NCI-H524 treated with DMSO at 0.1 percent for 48 hours (cell line): ENCODE measurements around the gene LRSAM1.

Source experiments
- DNase-seq: peaks from one replicate; lab custom pipeline; 2025; lab: John Stamatoyannopoulos, UW

LRSAM1 gene

DNA sequence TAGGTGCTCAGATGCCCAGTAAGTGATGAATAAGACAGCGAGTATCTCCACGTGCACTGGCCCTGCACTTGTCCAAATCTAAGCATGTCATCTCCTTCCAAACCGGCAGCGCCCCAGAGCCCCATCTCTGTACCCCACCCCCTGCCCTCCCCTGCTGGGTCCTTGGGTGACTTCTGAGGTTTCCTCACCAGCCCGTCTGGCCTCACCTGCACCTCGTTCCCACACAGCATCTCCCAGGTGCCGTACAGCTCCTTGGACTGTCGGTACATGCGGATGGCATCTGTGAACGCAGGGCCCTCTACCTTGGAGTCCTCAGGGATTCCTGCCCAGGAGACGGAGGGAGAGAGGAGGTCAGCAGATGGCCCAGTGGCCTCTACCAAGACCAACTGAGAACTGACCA is 66.3 kb downstream of the LRSAM1 start:
- no peak for DNase-seq

DNA sequence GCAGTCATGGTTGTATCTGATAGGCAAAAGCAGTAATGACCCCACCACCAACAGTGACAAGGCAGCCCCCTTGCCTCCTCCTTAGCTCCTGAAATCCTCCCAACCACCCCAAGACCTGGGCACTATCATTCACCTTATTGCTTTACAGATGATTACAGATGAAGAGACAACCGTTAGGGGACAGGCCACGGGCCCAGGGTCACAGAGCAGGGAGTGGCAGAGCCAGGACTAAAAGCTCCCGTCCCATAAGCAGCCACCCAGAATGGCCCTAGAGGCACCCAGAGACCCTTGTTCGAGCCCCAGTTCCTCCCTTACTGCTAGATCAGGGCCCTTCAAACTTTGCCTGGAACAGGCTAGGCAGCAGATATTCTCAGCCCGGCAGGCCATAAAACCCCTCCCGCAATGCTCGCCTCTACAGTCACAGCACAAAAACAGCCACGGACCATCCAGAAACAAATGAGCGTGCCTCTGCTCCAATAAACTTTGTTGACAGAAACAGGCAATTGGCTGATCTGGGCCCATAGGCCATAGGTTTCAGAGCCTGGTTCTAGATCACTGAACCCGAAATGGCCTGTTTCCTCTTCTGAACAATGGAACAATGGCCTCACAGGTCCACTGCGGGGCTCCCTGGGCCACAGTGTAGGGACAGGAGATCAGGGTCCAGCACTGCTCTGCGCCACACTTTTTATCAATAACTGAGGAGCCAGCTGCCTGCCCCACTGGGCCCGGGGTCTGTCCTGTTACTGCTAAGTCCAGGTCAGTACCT is 67.0 kb downstream of the LRSAM1 start:
- no peak for DNase-seq

DNA sequence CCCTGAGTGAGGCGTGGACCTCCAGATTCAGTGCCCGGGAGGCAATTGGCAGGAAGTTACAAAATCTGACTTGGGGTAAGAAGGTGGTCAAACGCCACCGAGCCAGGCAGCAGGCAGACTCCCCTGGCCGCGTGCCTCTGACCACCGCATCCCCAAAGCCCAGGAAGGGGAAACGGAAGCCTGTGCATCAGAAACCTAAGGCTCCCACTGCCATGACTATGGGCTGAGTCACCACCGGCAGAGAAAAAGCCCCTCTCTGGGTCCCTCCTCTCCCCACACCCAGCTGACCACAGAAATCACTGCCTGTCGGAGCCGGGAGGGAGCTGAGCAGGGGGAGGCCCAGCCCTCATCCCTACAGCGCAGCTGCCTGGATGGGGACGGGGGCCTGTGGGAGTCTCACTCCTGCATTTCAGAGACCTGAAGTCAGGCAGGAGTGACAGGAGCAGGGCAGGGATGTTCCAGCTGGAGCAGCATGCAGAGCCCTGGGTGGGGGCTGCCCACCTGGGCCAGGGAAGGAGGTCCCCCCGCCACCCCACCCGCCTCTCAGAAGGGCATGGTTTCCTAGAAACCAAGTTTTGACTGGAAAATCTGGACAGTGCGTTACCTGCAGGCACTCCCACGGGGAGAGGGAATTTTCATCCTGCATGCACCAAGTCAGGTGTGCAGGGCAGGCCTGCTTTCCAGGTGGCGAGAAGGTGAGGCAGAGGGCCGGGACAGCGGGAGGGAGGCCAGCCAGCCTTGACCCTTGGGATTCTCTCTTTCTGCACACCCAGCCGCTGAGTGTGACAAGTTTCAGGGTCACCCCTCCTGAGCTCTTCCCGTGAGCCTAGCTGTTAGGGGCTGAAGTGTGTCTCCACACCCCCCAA is 68.2 kb downstream of the LRSAM1 start:
- DNase-seq = no peak

DNA sequence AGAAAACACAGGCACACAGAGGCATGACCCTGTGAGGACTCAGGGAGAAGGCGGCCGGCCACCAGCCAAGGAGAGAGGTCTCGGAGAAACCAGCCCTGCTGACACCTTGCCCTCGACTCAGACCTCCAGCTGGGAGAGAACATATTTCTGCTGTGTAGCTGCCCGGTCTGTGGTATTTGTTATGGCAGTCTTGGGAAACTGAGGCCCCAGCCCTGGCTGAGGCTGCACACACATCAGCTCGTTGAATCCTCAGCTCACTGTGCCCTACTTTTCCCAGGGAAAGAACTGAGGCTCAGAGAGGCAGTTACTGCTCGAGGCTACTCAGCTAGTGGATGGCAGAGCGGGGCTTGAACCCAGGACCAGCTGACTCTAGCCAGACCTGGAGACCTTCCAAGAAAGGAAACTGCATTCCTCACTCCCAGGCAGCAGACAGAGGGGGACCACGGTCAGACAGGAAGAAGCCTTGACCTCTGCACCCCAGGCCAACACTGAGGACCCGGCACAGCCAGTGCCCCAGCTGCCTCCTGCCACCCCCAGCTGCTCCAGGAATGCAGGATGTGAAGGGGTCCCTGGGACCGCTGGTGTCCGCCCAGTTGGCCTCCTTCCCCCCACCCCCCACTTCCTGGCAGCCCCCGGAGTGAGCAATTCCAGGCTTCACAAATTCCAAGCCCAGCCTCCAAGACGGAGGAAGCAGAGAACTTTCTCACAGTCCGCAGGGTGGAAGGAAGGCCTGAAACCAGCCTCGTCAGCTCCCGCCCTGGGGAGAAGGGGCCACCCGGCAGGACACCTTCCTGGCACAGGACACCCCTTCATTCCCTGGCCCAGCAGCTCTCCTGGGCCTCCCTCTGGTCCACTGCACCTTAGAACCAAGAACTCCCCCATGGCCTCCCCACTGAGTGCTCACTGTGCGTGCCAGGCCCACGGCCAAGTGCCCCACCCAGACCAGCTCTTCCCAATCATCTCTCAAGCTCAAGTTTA is 69.9 kb downstream of the LRSAM1 start:
- DNase-seq = no peak

DNA sequence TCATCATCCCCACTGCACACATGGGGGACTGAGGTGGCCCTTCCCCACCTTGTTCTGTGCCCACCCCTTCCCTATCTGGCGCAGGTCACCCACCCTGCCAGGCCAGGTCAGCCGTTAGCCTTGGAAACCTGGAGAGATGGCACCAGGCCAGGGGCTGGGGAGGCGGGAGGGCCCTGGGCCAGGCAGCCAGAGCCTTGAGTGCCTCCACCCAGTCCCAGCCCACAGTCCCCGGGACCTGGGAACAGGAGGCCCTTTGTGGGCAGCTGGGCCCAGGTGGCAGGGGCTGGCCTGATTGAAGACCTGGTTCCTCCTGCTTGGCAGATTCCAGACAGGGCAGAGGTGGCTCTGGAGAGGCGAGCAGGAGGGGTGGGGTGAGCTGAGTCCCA is 70.6 kb downstream of the LRSAM1 start:
- DNase-seq = no peak

DNA sequence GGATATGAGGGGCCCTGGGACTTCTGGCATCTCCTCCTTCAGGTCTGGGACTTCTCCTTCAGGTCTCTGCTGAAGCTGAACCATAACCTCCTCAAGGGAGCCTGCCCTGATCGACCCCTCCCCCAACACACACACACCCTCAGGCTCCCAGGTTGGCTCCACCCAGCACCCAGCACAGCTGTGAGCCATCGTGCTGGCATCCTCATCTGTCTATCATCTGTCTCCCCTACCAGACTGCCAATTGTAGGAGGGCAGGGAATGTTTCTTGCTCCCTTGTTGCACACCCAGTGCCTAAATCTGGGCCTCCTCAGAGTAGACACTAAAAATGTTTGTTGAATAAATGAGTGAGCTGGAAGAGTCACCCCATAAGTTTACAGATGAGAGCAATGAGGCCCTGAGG is 71.4 kb downstream of the LRSAM1 start:
- no peak for DNase-seq

DNA sequence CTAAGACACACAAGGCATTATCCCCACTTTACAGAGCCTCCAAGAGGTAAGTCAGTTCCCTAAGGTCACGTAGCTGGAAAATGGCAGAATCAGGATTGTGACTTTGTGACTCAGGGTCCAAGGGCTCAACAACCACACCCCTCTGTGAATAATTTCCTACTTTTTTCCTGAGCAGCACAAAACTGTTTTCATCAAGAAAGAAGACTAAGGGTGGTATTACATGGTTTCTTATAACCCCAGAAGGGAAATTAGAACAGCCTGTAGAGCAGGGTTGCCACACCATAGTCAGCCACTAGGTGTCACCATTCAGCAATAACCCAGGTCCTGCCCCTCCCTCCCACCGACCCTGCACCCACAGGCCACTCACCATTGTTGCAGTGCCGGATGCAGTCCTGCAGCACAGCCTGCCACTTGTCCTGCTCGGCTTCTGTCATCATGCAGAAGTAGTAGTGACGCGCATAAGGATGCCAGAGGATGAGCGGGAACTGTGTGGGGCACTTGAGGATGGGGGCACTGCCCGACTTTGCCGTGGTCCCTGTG is 72.1 kb downstream of the LRSAM1 start:
- DNase-seq = no peak

DNA sequence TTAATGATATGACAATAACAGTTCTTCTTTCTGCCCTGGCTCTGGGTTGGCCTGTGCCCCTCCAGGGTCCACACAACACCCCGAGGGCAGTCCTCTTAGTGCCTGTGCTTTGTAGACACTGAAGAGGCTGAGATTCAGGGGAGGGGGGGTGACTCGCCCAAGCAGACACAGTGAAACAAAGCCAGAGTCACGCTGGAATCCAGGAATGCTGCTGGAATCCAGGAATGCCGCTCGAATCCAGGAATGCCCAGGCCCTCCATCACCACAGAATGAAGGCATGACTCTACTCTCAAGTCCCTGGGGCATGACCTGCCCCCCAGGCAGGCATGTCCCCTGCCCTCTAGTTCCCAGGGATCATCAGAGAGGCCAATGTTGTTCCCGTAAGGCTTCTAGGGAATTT is 73.1 kb downstream of the LRSAM1 start:
- DNase-seq = no peak

DNA sequence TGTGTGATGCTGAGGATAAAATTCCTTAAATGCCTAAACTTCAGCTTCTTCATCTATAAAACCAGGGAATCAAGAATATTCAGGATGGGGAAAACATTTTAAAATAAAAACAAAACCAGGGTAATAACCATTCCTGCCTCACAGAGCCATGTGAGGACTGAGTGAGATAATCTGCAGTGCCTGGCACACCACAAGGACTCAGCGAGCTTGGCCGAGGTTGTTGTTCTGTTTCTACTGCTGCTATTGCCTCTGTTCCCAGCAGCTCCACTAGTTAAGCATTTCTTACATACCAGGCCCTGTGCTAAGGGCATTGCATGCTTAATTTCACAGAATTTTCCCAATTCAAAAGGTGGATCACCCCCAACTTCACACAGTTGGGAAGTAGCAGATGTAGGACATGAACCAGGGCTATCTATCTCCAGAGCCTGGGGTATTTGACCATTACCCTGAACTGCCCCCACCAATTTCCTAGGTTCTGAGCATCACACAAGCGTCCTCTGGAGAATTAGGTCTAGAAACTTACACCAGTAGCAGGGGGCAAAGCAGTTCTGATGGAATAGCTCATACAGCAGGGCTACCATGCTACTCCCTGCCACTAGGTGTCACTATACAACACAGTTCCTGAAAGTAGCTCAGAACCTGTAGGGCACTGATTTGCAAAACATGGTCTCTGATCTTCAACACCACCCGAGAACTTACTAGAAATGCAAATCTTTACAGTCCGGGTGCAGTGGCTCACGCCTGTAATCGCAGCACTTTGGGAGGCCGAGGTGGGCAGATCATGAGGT is 74.3 kb downstream of the LRSAM1 start:
- DNase-seq = no peak

DNA sequence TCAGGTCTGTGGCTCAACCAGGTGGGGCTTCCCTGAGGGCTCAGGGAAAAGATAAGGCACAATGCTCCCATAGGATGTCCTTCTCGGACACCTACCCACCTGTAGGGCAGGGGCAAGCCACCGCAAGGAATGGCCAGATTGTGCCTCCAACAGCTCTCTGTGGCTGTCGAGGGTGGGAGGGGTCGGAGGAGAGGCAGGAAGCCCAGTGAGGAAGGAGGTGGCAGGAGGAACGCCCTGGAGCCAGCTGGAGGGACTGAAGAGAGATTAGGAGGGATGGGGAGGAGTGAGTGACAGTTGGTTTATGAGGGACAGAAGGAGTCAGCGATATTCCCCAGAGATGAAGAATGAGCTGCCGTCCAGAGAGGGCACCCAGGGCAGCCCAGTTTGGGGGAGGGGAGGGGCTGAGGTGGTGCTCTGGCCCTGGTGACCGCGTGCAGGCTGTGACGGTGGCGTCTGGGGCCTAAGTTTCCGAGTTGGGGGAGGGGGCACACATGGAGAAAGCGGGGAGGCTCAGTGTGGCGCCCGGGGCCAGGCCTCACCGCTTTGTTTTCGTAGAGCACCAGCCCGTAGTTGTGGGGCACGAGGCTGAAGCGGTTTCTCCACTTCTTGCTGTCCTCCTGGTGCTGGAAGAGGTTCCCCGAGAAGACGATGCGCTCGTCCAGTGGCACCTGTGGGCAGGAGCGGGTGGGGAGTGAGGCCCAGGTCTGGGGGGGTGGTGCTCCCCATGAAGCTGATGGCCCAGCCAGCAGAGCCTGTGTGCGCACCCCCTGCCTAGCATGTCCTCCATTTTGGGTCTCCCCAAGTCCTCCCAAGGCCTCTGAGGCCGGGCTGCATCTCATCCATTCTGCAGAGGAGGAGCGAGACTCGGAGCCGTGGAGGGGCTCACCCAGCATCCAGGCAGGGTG is 75.6 kb downstream of the LRSAM1 start:
- peak; percentile 89 for DNase-seq

DNA sequence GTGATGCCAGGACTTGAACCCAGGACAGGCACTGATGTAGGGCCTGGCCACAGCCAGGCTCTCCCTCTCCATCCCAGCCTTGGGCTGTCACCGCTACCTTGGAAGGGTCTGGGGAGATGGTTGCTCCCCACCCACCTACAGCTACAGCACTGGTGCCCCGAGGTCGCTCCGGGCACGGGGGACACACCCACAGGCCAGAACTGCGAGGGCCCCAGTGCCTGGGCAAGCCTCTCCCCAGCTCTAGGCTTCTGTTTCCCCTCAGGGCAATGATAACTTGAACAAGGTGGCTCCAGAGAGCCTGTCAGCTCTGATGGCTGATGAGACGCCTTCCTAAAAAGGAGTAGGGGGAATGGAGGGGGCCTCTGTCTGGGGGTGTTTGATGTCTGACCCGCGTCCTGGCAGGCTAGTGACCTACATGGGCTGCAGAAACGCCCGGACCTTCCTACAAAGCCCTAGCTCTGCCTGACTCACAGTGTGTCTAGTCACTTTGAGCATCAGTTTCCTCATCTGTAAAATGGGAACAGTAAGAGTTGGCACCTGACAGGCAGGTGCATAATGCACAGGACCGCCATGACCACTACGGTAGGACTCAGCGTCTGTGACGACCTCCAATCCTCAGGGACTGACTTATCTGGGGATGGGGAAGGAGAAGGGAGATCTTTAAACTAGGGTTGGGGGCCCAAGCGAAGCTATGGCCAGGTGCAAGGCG is 76.4 kb downstream of the LRSAM1 start:
- DNase-seq = no peak

DNA sequence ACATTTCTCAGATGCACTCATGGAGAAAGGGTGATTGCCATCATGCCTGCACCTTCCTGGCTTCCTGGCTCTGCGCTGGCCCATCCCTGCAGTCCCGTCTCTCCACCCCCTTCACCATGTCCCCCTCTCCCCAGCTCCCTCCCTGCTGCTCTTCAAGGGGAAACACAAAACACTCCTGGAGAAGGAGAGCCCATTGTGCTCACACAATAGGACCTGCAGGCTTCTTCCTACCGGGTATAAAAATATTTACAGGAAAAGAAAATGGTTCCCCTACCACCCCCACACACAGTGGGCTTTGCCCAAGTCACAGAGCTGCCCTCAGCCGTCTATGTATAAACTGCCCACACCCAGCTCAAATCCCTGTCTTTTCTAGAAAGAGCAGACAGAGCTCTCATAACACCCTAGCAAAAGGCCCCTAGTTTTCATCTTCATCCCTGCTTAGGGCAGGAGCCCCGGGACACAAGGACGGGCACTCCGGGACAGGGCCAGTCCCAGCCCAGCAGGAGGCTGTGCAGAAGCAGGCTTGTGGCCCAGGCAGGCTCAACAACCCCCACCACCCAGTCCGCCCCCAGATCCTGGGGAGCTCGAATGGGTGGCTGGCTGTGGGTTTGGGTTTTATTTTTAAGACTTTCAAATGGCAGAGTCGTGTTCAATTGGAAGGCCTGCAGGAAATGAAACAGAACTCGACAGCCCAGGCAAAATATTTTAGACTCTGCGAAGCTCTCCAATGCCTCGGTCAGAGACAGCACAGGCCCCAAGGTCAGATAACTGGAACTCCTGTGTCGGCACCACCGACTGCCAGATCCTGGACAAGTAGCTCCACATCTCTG is 77.3 kb downstream of the LRSAM1 start:
- DNase-seq = no peak

DNA sequence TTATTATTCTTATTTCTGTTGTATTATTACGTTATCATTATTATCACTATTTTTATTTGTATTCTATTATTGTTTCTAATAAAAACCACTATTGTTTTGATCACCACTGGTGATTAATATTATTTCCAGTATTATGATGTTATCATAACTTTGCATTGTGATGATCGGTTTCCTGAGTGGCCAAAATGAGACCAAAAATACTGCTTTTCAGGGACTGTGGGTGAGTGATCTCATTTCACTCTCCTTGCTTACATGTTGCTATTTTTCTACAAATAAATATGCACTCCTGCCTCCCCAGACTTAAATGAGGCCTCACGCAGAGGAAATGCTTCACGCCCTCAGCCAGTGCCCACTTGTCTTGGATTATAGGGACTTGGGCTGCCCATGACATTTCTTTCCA is 78.4 kb downstream of the LRSAM1 start:
- DNase-seq = no peak

DNA sequence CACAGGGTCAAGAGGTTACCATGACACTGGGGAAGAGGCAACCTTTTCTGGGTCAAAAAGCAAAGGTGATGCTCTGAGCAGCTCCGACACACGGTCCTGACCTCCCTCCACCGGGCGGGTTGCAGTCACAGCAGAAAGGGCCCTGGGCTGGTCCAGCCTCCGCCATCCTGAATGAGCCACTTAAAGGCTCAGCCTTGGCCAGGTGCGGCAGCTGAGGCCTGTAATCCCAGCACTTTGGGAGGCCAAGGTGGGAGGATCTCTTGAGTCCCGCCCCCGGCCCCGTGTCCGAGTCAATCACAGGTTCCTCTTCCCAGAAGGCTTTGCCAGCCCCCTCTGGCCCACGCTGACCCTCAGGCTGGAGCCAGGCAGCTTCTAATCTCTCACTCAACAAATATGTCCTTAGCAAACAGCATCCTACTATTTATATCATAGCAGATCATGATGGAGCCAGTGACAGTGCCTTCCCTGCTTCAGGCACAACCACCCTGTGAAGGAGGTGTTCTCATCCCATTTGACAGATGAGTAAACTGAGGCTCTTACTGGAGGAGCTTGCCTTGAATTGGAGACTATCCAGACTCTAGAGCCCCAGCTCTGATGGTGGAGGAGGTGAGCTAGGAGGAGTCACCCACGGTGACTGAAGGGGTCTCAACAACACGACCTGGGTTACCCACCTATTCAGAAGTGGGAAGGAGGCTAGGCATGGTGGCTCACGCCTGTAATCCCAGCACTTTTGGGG is 79.1 kb downstream of the LRSAM1 start:
- no peak for DNase-seq

DNA sequence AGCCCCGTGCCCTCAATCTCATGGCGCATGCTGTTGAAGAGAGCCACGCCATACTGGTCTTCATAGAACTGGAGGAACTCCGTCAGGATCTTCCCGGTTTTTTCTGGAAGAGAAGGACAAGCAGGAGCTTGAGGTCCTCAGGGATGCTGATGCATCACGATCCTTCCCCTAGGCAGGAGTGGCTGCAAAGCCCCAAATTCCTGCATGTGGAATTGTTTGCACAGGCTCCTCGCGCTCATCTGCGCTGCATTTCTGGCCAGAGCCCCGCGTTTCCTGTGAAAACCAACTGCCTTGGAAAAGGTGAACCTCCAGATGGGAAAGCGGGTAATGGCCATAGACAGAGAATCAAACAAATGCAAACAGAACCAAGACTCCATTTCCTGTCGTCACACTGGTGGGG is 80.4 kb downstream of the LRSAM1 start:
- DNase-seq = no peak

DNA sequence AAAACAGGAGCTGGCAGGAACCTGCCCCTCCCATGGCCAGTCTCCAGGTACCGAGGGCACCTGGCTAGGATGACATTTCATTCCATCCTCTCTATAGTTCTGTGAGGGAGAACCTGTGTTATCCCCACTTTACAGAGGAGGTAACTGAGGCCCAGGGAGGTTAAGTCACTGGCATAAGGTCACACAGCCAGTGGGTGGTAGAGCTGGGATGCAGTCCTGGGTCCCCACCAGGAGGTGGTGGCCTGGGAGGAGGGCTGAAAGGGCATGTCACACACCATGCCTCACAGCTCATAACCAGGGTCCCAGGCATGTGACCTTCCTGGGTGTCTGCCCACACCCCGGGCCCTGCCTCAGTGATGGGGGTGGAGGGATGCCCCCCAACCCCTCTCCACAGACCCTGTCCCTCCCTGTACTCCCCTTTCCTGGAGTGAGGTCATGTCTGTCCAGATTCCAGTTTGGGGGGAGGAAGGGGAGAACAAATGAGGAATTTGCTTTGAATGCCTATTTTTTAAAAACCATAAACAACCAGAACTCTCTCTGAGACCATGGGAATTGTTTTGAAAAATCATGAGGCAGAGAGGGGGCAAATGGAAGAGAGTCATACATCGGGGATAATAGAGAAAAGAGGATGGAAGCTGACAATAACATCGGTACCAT is 83.1 kb downstream of the LRSAM1 start:
- DNase-seq = no peak

DNA sequence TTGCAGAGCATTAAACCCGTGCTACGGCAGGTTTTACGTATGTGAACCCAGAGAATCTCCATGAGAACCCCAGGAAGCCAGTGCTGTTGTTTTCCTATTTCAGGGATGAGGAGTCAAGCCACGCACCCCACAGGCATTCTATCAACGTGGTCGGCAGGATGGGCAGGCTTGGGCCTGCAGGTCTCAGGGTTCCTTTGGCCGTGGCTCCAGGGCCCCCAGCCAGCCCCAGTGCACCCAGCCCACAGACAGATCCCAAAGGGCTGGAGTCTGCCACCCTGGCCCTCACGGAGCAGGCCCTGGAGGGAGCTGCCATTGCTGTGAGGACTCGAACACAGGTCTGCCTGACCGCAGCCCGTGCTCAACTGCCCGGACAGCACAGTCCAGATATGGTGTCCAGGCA is 83.6 kb downstream of the LRSAM1 start:
- DNase-seq = no peak
